HCT116 (cell line): ENCODE results near the gene ARHGEF11. TPM values are rescaled to one million over a fixed set of nuclear protein-coding genes. Genes with fewer than 3 reads are reported as not detected.

Experiments
- ATAC-seq: fragments of 200-7000 bp; cut with Tn5 transposase; 2 replicates; pipeline ENCODE4 v1.9.1; 2020; ENCODE audit warnings: mild to moderate bottlenecking, moderate library complexity
- BruUV-seq: library from RNA; stranded (reverse); fragments of 400-500 nt; replicated peaks from 2 replicates; lab custom pipeline; 2021; lab: Mats Ljungman, UMichigan
- CTCF ChIA-PET: fragments of 300-600 bp; sonication (Branson Sonifier 250); formaldehyde crosslinking; loops from one replicate; lab custom pipeline; 2021; ENCODE audit warnings: antibody characterized with exemption; lab: Charles Lee
- POLR2A ChIA-PET: fragments of 300-600, 350-600 bp; sonication (Branson Sonifier 250); formaldehyde crosslinking; loops from one replicate; lab custom pipeline; 2021; ENCODE audit warnings: antibody characterized with exemption; lab: Charles Lee
- RAD21 ChIA-PET, 2 experiments: fragments of 300-600 bp; sonication (Branson Sonifier 250); formaldehyde crosslinking; loops; one replicate each; lab custom pipeline; 2023; ENCODE audit warnings: low total read pairs in 2 of 2; ENCODE audit not compliant: uncharacterized antibody in 2 of 2, unreplicated experiment in 2 of 2, low non-redundant PET in 1 of 2; lab: Charles Lee
- DNase-seq: peaks from one replicate; pipeline ENCODE4 v3.0.0-alpha.2; 2010; ENCODE audit warnings: low read depth, low spot score
- H2AFZ ChIP-seq: fragments of 200-600 bp; shearing (Covaris generic), sonication (generic); 2 replicates; pipeline ENCODE4 v1.6.1; 2017; ENCODE audit warnings: low read depth, mixed run types, mixed read lengths, antibody characterized with exemption, low read length; ENCODE audit not compliant: poor library complexity, severe bottlenecking
- H3K27ac ChIP-seq: 2 replicates; pipeline ENCODE4 v1.5.1; 2012; ENCODE audit warnings: low read depth, low read length
- H3K27me3 ChIP-seq: fragments of 200-600 bp; sonication (generic); 2 replicates; pipeline ENCODE4 v1.6.1; 2016; ENCODE audit warnings: mixed run types, low read length, mixed read lengths; ENCODE audit not compliant: insufficient read depth
- H3K36me3 ChIP-seq, 2 experiments: fragments of 200-500 bp in 1 of 2; fragments of 200-600 bp in 1 of 2; sonication (Bioruptor generic) in 1 of 2; sonication (generic) in 1 of 2; 2 replicates each; pipeline versions ENCODE4 v1.5.1 to v1.6.1; 2014 to 2016; ENCODE audit warnings: low read length in 2 of 2, inconsistent platforms in 1 of 2, mixed read lengths in 1 of 2, mixed run types in 1 of 2; ENCODE audit not compliant: insufficient read depth in 2 of 2, control insufficient read depth in 1 of 2
- H3K4me1 ChIP-seq, 2 experiments: fragments of 200-600 bp in 1 of 2; sonication (generic) in 1 of 2; 2 replicates each; pipeline versions ENCODE4 v1.5.1 to v1.6.1; 2012 to 2017; ENCODE audit warnings: low read length in 2 of 2, inconsistent platforms in 1 of 2, mild to moderate bottlenecking in 1 of 2, mixed read lengths in 1 of 2, mixed run types in 1 of 2, moderate library complexity in 1 of 2; ENCODE audit not compliant: insufficient read depth in 2 of 2, control insufficient read depth in 1 of 2
- H3K4me2 ChIP-seq: fragments of 200-600 bp; sonication (generic); 2 replicates; pipeline ENCODE4 v1.6.1; 2017; ENCODE audit warnings: mixed run types, low read length, mixed read lengths
- H3K4me3 ChIP-seq, 2 experiments: fragments of 200-600 bp in 1 of 2; sonication (generic) in 1 of 2; replicated peaks in 1 of 2; 2 replicates each; pipeline ENCODE4 v1.5.1; 2011 to 2016; ENCODE audit warnings: low read length in 2 of 2, control low read depth in 1 of 2, low read depth in 1 of 2, mild to moderate bottlenecking in 1 of 2, mixed read lengths in 1 of 2, mixed run types in 1 of 2
- H3K79me2 ChIP-seq: fragments of 200-600 bp; sonication (generic); 2 replicates; pipeline ENCODE4 v1.6.1; 2017; ENCODE audit warnings: mild to moderate bottlenecking, mixed run types, low read length, moderate library complexity, mixed read lengths; ENCODE audit not compliant: insufficient read depth
- H3K9ac ChIP-seq: fragments of 200-600 bp; sonication (generic); 2 replicates; pipeline ENCODE4 v1.6.1; 2016; ENCODE audit warnings: low read length, mixed read lengths
- H3K9me2 ChIP-seq: fragments of 200-600 bp; sonication (generic), shearing (Covaris generic); 2 replicates; pipeline ENCODE4 v1.6.1; 2017; ENCODE audit warnings: mixed run types, mild to moderate bottlenecking, moderate library complexity; ENCODE audit not compliant: insufficient read depth
- H3K9me3 ChIP-seq, 2 experiments: fragments of 200-500 bp in 1 of 2; fragments of 200-600 bp in 1 of 2; sonication (Bioruptor generic) in 1 of 2; sonication (generic) in 1 of 2; 2 replicates each; pipeline ENCODE4 v1.6.1; 2014 to 2017; ENCODE audit warnings: low read length in 2 of 2, mixed read lengths in 2 of 2, inconsistent platforms in 1 of 2, low read depth in 1 of 2, mild to moderate bottlenecking in 1 of 2, mixed run types in 1 of 2, moderate library complexity in 1 of 2; ENCODE audit not compliant: control insufficient read depth in 1 of 2, insufficient read depth in 1 of 2
- H4K20me1 ChIP-seq: fragments of 200-600 bp; sonication (generic), shearing (Covaris generic); 2 replicates; pipeline ENCODE4 v1.6.1; 2017; ENCODE audit warnings: mixed run types, mild to moderate bottlenecking, moderate library complexity; ENCODE audit not compliant: insufficient read depth
- CBX3 ChIP-seq: IDR thresholded peaks from 2 replicates; pipeline ENCODE4 v1.6.1; 2012; ENCODE audit warnings: low read depth
- CEBPB ChIP-seq: IDR thresholded peaks from 2 replicates; pipeline ENCODE4 v1.6.1; 2012; ENCODE audit warnings: low read depth
- EZH2 ChIP-seq: fragments of 200-600 bp; sonication (generic); IDR thresholded peaks from 2 replicates; pipeline ENCODE4 v1.6.1; 2017; ENCODE audit warnings: antibody characterized with exemption, mixed run types
- FOSL1 ChIP-seq: IDR thresholded peaks from 2 replicates; pipeline ENCODE4 v1.6.1; 2012; ENCODE audit warnings: low read depth
- JUND ChIP-seq: IDR thresholded peaks from 2 replicates; pipeline ENCODE4 v1.6.1; 2012
- POLR2AphosphoS5 ChIP-seq: IDR thresholded peaks from 2 replicates; pipeline ENCODE4 v1.6.1; 2011; ENCODE audit warnings: mild to moderate bottlenecking, low read depth, low read length, moderate library complexity
- RAD21 ChIP-seq: IDR thresholded peaks from 2 replicates; pipeline ENCODE4 v1.6.1; 2012; ENCODE audit warnings: low read depth, mild to moderate bottlenecking
- SIN3A ChIP-seq: IDR thresholded peaks from 2 replicates; pipeline ENCODE4 v1.6.1; 2012; ENCODE audit warnings: low read depth
- SP1 ChIP-seq: IDR thresholded peaks from 2 replicates; pipeline ENCODE4 v1.6.1; 2012; ENCODE audit warnings: low read depth
- SRF ChIP-seq: IDR thresholded peaks from 2 replicates; pipeline ENCODE4 v1.6.1; 2012; ENCODE audit warnings: low read depth
- TCF7L2 ChIP-seq: IDR thresholded peaks from 2 replicates; pipeline ENCODE4 v1.7.0; 2011; ENCODE audit warnings: borderline replicate concordance, inconsistent platforms; ENCODE audit not compliant: insufficient read depth, insufficient read length; ENCODE audit errors: extremely low read depth
- YY1 ChIP-seq: IDR thresholded peaks from 2 replicates; pipeline ENCODE4 v1.6.1; 2011; ENCODE audit warnings: low read length, low read depth, moderate library complexity, mild to moderate bottlenecking; ENCODE audit not compliant: insufficient replicate concordance; ENCODE audit errors: extremely low read depth
- ZNF274 ChIP-seq: fragments of 200-500 bp; sonication (Bioruptor generic); IDR thresholded peaks from 2 replicates; pipeline ENCODE4 v1.6.1; 2014; ENCODE audit warnings: mild to moderate bottlenecking, low read depth, low read length, inconsistent platforms
- intact Hi-C: fragments of 100-400 bp; cut with micrococcal nuclease; formaldehyde crosslinking; loops from 2 replicates; pipeline ENCODE4 v1.10.0; 2022
- total RNA-seq: library from RNA; stranded (reverse); gene quantifications from one replicate; pipeline ENCODE4 v1.2.1, GENCODE V29; 2021; ENCODE audit not compliant: unreplicated experiment
- TF ChIP-seq, protein P1 (sequence below), 3 experiments: fragments of 200-600 bp in 1 of 3; sonication (generic) in 1 of 3; IDR thresholded peaks in 2 of 3; conservative IDR thresholded peaks in 1 of 3; 2 replicates each; pipeline ENCODE4 v1.5.1; 2012 to 2017; ENCODE audit warnings: low read depth in 2 of 3, low read length in 2 of 3, antibody characterized with exemption in 1 of 3, borderline replicate concordance in 1 of 3, control low read depth in 1 of 3, mild to moderate bottlenecking in 1 of 3, mixed read lengths in 1 of 3, mixed run types in 1 of 3, moderate library complexity in 1 of 3; ENCODE audit not compliant: insufficient read depth in 1 of 3
- TF ChIP-seq, protein P2 (sequence below): IDR thresholded peaks from 2 replicates; pipeline ENCODE4 v1.6.1; 2012
- TF ChIP-seq, protein P3 (sequence below): IDR thresholded peaks from 2 replicates; pipeline ENCODE4 v1.6.1; 2011; ENCODE audit warnings: mild to moderate bottlenecking, low read length, moderate library complexity; ENCODE audit not compliant: insufficient replicate concordance; ENCODE audit errors: extremely low read depth
- TF ChIP-seq, protein P4 (sequence below): IDR thresholded peaks from 2 replicates; pipeline ENCODE4 v1.6.1; 2012

ARHGEF11 gene
- total RNA-seq, 1 experiment from 2014 or later = 28.9 TPM

DNA sequence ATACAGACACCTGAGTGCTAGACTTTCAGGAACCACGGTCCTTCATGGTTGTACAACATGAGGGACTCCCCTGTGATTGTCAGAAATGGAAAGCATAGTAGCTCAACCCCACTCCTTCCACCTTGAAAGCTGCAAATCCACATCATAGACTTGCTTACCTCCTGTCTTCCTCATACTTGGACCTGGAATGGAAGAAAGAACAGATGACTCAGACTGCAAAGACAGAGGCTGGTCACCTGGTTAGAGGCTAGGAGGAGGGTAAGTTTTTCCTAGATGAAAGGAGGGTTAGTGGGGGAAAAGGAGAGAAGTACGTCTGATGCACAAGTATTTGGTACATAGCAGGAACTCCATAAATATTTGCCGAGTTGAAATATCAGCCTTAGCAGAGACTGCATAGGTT is 87.9 kb downstream of the ARHGEF11 start (continued):
- TF ChIP-seq, protein P1, sequence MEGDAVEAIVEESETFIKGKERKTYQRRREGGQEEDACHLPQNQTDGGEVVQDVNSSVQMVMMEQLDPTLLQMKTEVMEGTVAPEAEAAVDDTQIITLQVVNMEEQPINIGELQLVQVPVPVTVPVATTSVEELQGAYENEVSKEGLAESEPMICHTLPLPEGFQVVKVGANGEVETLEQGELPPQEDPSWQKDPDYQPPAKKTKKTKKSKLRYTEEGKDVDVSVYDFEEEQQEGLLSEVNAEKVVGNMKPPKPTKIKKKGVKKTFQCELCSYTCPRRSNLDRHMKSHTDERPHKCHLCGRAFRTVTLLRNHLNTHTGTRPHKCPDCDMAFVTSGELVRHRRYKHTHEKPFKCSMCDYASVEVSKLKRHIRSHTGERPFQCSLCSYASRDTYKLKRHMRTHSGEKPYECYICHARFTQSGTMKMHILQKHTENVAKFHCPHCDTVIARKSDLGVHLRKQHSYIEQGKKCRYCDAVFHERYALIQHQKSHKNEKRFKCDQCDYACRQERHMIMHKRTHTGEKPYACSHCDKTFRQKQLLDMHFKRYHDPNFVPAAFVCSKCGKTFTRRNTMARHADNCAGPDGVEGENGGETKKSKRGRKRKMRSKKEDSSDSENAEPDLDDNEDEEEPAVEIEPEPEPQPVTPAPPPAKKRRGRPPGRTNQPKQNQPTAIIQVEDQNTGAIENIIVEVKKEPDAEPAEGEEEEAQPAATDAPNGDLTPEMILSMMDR (IDR thresholded peaks at IDR 0.05 in 2 of 3, conservative IDR thresholded peaks at IDR 0.05 in 1 of 3; ENCODE audit: borderline replicate concordance in 1 of 3, insufficient read depth in 1 of 3, low read depth in 2 of 3, low read length in 2 of 3) = no peak
- TF ChIP-seq TCF7L2 = no peak
- TF ChIP-seq, all 23 proteins: peak for 0

DNA sequence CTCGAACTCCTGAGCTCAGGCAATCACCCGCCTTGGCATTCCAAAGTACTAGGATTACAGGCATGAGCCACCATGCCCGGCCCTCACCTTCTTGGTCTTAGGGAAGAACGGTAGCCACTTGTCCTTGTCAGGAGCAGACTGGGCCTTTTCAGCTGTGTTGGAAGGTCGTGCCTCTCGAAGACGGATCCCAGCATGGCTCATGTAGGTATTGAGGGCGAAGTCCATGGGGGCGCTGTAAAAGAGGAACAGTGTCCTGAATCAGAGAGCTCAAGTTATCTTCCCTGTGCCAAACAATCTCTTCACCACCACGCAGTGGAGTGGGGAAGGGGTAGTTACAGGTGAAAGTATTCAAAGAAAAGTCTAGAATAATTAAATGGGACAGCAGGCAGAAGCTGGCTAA is 89.2 kb downstream of the ARHGEF11 start:
- Histone ChIP-seq H3K4me2 (no peak overlapping the region), H2AFZ (no peak overlapping the region), H3K79me2 (no peaks in the 10 kb centered on the region), H4K20me1 (no peaks in the 10 kb centered on the region), H3K4me3 (no peak overlapping the region), H3K9me2 (no peaks in the 10 kb centered on the region), H3K9me3 (no peaks in the 10 kb centered on the region), H3K27ac (no peak overlapping the region), H3K36me3 (peaks cover 17 to 24% of the 10 kb centered on the region in 2 experiments), H3K9ac (no peak overlapping the region), H3K27me3 (no peaks in the 10 kb centered on the region), H3K4me1 (no peaks in the 10 kb centered on the region)
- intact Hi-C loops = no loop called here
- RAD21 ChIA-PET = no interaction called here
- TF ChIP-seq RAD21 (no peak), JUND (no peak), POLR2AphosphoS5 (no peak), SP1 (no peak), SRF (no peak), CBX3 (no peak), CEBPB (no peak), YY1 (no peak), FOSL1 (no peak), ZNF274 (no peak), SIN3A (no peak), EZH2 (no peak)
- TF ChIP-seq, protein P1 (IDR thresholded peaks at IDR 0.05 in 2 of 3, conservative IDR thresholded peaks at IDR 0.05 in 1 of 3; ENCODE audit: borderline replicate concordance in 1 of 3, insufficient read depth in 1 of 3, low read depth in 2 of 3, low read length in 2 of 3) = no peak
- TF ChIP-seq, protein P2, sequence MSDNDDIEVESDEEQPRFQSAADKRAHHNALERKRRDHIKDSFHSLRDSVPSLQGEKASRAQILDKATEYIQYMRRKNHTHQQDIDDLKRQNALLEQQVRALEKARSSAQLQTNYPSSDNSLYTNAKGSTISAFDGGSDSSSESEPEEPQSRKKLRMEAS = no peak
- TF ChIP-seq, protein P3, sequence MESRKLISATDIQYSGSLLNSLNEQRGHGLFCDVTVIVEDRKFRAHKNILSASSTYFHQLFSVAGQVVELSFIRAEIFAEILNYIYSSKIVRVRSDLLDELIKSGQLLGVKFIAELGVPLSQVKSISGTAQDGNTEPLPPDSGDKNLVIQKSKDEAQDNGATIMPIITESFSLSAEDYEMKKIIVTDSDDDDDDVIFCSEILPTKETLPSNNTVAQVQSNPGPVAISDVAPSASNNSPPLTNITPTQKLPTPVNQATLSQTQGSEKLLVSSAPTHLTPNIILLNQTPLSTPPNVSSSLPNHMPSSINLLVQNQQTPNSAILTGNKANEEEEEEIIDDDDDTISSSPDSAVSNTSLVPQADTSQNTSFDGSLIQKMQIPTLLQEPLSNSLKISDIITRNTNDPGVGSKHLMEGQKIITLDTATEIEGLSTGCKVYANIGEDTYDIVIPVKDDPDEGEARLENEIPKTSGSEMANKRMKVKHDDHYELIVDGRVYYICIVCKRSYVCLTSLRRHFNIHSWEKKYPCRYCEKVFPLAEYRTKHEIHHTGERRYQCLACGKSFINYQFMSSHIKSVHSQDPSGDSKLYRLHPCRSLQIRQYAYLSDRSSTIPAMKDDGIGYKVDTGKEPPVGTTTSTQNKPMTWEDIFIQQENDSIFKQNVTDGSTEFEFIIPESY = no peak
- TF ChIP-seq, protein P4, sequence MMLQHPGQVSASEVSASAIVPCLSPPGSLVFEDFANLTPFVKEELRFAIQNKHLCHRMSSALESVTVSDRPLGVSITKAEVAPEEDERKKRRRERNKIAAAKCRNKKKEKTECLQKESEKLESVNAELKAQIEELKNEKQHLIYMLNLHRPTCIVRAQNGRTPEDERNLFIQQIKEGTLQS = no peak
- CTCF ChIA-PET = no interaction called here
- no TSS peak for BruUV-seq
- DNase-seq = no peak
- POLR2A ChIA-PET = no interaction called here
- no peak for ATAC-seq
